ENCODE data around the gene SYCE1L.

SYCE1L gene

DNA sequence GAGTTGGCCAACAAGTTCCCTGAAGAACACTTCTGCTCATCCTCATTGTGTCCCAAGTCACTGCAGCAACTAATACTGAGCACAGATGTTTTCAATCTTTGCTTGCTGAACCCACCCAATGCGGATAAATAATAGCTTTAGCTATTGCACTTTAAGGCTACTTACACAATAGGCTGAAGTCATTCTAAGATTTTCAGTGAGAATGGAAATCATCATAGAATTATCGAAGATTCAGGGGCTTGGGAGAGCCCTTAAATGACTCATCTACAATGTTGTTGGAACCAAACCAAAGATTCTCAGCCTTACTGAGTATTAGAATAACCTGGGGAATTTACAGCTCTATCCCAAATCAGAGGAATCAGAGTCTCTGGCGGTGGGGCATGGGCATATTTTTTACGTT is 51.2 kb downstream of the SYCE1L start:
- 100% methylated on average over 3 of the region's 4 CpGs for WGBS
- no peak overlapping the region for H2BK5ac ChIP-seq (ENCODE audit: low read depth, low read length, poor library complexity, severe bottlenecking)
- H2BK15ac ChIP-seq (ENCODE audit: low read depth, poor library complexity, severe bottlenecking) = no peak overlapping the region
- H2AFZ ChIP-seq (ENCODE audit: low read depth, low read length) = no peak overlapping the region
- no peaks in the 10 kb centered on the region for H3K79me1 ChIP-seq (replicated peaks; ENCODE audit: low read length, poor library complexity, severe bottlenecking)
- no peaks in the 10 kb centered on the region for H3K9me3 ChIP-seq (ENCODE audit: control insufficient read depth, low read length)
- no peak overlapping the region for H3K27ac ChIP-seq (ENCODE audit: low read length, poor library complexity, severe bottlenecking)
- H3K14ac ChIP-seq (ENCODE audit: low read length in 2 of 2) = no peak overlapping the region
- H3K36me3 ChIP-seq (ENCODE audit: control insufficient read depth in 1 of 2, insufficient read depth in 2 of 2, low read depth in 1 of 2, low read length in 2 of 2) = no peaks in the 10 kb centered on the region
- H4K91ac ChIP-seq (ENCODE audit: low read length) = no peak overlapping the region
- H3K9ac ChIP-seq (ENCODE audit: low read length) = no peak overlapping the region
- no peak overlapping the region for H4K8ac ChIP-seq (ENCODE audit: low read length)
- no peak overlapping the region for H2BK120ac ChIP-seq (ENCODE audit: low read depth, low read length)
- H3K27me3 ChIP-seq (ENCODE audit: control insufficient read depth in 1 of 2, insufficient read depth in 1 of 2, low read length in 2 of 2) = no peaks in the 10 kb centered on the region
- no peaks in the 10 kb centered on the region for H3K4me1 ChIP-seq (ENCODE audit: control insufficient read depth, insufficient read depth, low read depth, low read length)
- H3K4me2 ChIP-seq (ENCODE audit: low read length, poor library complexity, severe bottlenecking) = no peak overlapping the region
- H3K4ac ChIP-seq (ENCODE audit: low read depth in 1 of 2, low read length in 2 of 2) = no peak overlapping the region
- no peak overlapping the region for H3K4me3 ChIP-seq (ENCODE audit: insufficient read depth in 1 of 2, low read depth in 1 of 2, low read length in 2 of 2)
- H2BK12ac ChIP-seq (ENCODE audit: low read length in 2 of 2) = no peak overlapping the region
- H3K18ac ChIP-seq (ENCODE audit: low read depth in 1 of 2, low read length in 2 of 2) = no peak overlapping the region
- no peak overlapping the region for H3K23ac ChIP-seq (ENCODE audit: low read length in 2 of 2)
- DNase-seq = no peak
- no peak overlapping the region for H2AK5ac ChIP-seq (ENCODE audit: low read length, severe bottlenecking)

Measured in mesenchymal stem cell (in vitro differentiated cells and primary cell).